GM20431 (cell line): ENCODE results near the gene N4BP3.
"Not testable (repeated sequence)": the region's sequence is repeated elsewhere in the genome, so short reads cannot be mapped to it uniquely, and the experiment has no call there.

Experiments
- in situ Hi-C: fragments of 300-500 bp; cut with MseI, MboI; formaldehyde crosslinking; loops from one replicate; pipeline ENCODE4 v1.15.0; 2020; ENCODE audit warnings: low sequenced_read_pairs; ENCODE audit not compliant: unreplicated experiment

N4BP3 gene

GRCh38 chr5:178119915-178120606, 6.7 kb downstream of the N4BP3 start:
- in situ Hi-C loops, result no loop called here

GRCh38 chr5:178120607-178121357, 7.5 kb downstream of the N4BP3 start:
- in situ Hi-C loops, result no loop called here

- in situ Hi-C loops, result no loop called here
These were observed 8.3 kb downstream of the N4BP3 start for GRCh38 chr5:178121391-178122276.

- in situ Hi-C loops, result no loop called here
These were observed 9.0 kb downstream of the N4BP3 start for GRCh38 chr5:178122346-178122745.

- in situ Hi-C loops, result no loop called here
These were observed 10.0 kb downstream of the N4BP3 start for GRCh38 chr5:178123094-178123965.

- in situ Hi-C loops, result no loop called here
These were observed 10.9 kb downstream of the N4BP3 start for GRCh38 chr5:178123966-178124925.

- in situ Hi-C loops, result no loop called here
These were observed 12.0 kb downstream of the N4BP3 start for GRCh38 chr5:178125253-178125906.

- in situ Hi-C loops, result no loop called here
These were observed 13.2 kb downstream of the N4BP3 start for GRCh38 chr5:178126556-178126955.

- in situ Hi-C loops, result not testable (repeated sequence)
These were observed 14.1 kb downstream of the N4BP3 start for GRCh38 chr5:178127300-178128009.

- in situ Hi-C loops, result no loop called here
These were observed 16.0 kb downstream of the N4BP3 start for GRCh38 chr5:178129296-178129695.

- in situ Hi-C loops, result not testable (repeated sequence)
These were observed 16.9 kb downstream of the N4BP3 start for GRCh38 chr5:178130234-178130575.

GRCh38 chr5:178130576-178131445, 17.5 kb downstream of the N4BP3 start, which contains the start of gene RMND5B:
RMND5B (plus strand) TSS chr5:178131014; CDS start chr5:178138120, 7,106 bp downstream.
- in situ Hi-C loops, result no loop called here

- in situ Hi-C loops, result no loop called here
These were observed 18.2 kb downstream of the N4BP3 start for GRCh38 chr5:178131446-178131996.

GRCh38 chr5:178136990-178137389, 23.7 kb downstream of the N4BP3 start:
- in situ Hi-C loops, result no loop called here

GRCh38 chr5:178137991-178138390, 24.7 kb downstream of the N4BP3 start:
- in situ Hi-C loops, result no loop called here

GRCh38 chr5:178141550-178141949, 28.2 kb downstream of the N4BP3 start:
- in situ Hi-C loops, result loop anchor here (10.0 kb wide), 1 partner anchor 67 kb away; no protein-coding TSS in a partner anchor
